PFSK-1 (cell line): ENCODE data around the gene H6PD. TPM values are rescaled to one million over a fixed set of nuclear protein-coding genes. Genes with fewer than 3 reads are reported as not detected.

ENCODE experiments used
- FOXP2 ChIP-seq: optimal IDR thresholded peaks from 2 replicates; pipeline ENCODE3; 2011; ENCODE audit warnings: borderline replicate concordance, control low read depth, inconsistent platforms; ENCODE audit not compliant: insufficient read depth; ENCODE audit errors: extremely low read length, extremely low read depth
- POLR2AphosphoS5 ChIP-seq: IDR thresholded peaks from 2 replicates; pipeline ENCODE4 v1.6.1; 2012; ENCODE audit warnings: low read depth, mild to moderate bottlenecking, control low read depth, low read length, moderate library complexity
- SIN3A ChIP-seq: IDR thresholded peaks from 2 replicates; pipeline ENCODE4 v1.6.1; 2012; ENCODE audit warnings: mild to moderate bottlenecking, low read length, moderate library complexity, borderline replicate concordance; ENCODE audit not compliant: insufficient read depth
- TAF1 ChIP-seq: IDR thresholded peaks from 2 replicates; pipeline ENCODE4 v1.6.1; 2012; ENCODE audit warnings: low read length, control low read depth, borderline replicate concordance; ENCODE audit not compliant: insufficient read depth
- polyA plus RNA-seq: library from polyadenylated mRNA; unstranded; fragments of >200 nt; gene quantifications from one replicate; pipeline ENCODE4 v1.2.1, GENCODE V29; 2012; ENCODE audit warnings: low read depth, missing spikeins; ENCODE audit not compliant: insufficient read length
- TF ChIP-seq, protein P1 (sequence below), 2 experiments: IDR thresholded peaks; 2 replicates each; pipeline versions ENCODE4 v1.6.1 to v1.8.0; 2011 to 2012; ENCODE audit warnings: low read depth in 2 of 2, low read length in 2 of 2, control low read depth in 1 of 2, inconsistent platforms in 1 of 2, mild to moderate bottlenecking in 1 of 2, moderate library complexity in 1 of 2; ENCODE audit not compliant: insufficient read depth in 1 of 2

The H6PD gene
- polyA plus RNA-seq: 7.8 TPM

DNA sequence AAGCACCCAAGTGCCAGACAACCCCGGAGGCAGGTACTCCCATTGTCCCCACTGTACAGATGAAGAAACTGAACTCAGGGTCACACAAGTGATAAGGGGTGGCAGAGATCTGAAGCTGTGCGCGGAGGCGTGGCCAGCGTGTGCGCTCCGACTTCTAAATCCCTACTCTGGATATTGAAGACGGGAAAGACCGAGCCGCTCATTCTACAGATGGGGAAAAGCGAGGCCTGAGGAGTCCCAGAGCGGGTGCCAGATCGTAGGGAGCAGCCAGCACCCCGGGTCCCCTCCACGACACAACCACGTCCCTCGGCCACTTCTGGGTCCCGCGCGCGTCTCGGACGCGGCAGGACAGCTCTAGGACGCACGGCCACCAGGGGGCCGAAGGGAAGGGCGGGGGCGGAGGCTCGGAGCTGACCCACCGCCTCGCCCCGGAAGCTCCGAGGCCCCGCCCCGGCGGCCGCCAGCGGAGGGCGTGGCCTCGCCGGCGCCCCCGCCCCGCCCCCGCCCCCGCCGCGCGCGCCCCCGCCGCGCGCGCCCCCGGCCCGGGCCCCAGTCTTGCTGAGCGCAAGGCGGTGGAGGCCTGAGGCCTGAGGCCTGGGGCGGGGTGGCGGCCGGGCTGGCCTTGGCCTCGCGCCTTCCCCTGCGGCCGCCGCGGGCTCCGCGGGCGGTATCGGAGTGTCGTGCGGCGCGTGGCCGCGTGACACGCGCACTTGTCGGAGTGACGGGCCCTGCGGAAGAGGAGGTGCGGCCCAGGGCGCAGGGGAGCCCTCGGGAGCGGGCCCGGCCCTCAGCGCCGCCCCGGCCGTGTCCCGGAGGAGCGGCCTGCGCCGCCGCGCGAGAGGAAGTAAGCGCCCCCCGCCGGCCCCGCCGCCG is at the start of gene H6PD:
H6PD (plus strand) TSS at position 552 of the 873 bp plus-strand sequence. CDS start 10,161 bp downstream, outside the sequence.
- TF ChIP-seq, protein P1, sequence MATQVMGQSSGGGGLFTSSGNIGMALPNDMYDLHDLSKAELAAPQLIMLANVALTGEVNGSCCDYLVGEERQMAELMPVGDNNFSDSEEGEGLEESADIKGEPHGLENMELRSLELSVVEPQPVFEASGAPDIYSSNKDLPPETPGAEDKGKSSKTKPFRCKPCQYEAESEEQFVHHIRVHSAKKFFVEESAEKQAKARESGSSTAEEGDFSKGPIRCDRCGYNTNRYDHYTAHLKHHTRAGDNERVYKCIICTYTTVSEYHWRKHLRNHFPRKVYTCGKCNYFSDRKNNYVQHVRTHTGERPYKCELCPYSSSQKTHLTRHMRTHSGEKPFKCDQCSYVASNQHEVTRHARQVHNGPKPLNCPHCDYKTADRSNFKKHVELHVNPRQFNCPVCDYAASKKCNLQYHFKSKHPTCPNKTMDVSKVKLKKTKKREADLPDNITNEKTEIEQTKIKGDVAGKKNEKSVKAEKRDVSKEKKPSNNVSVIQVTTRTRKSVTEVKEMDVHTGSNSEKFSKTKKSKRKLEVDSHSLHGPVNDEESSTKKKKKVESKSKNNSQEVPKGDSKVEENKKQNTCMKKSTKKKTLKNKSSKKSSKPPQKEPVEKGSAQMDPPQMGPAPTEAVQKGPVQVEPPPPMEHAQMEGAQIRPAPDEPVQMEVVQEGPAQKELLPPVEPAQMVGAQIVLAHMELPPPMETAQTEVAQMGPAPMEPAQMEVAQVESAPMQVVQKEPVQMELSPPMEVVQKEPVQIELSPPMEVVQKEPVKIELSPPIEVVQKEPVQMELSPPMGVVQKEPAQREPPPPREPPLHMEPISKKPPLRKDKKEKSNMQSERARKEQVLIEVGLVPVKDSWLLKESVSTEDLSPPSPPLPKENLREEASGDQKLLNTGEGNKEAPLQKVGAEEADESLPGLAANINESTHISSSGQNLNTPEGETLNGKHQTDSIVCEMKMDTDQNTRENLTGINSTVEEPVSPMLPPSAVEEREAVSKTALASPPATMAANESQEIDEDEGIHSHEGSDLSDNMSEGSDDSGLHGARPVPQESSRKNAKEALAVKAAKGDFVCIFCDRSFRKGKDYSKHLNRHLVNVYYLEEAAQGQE (IDR thresholded peaks at IDR 0.05; ENCODE audit: insufficient read depth in 1 of 2, low read depth in 2 of 2, low read length in 2 of 2): no peak
- TF ChIP-seq SIN3A (no peak), FOXP2 (peak; percentile 14), POLR2AphosphoS5 (peak; percentile 71), TAF1 (peak; percentile 78; the same call in 1 of the 2 replicates)

DNA sequence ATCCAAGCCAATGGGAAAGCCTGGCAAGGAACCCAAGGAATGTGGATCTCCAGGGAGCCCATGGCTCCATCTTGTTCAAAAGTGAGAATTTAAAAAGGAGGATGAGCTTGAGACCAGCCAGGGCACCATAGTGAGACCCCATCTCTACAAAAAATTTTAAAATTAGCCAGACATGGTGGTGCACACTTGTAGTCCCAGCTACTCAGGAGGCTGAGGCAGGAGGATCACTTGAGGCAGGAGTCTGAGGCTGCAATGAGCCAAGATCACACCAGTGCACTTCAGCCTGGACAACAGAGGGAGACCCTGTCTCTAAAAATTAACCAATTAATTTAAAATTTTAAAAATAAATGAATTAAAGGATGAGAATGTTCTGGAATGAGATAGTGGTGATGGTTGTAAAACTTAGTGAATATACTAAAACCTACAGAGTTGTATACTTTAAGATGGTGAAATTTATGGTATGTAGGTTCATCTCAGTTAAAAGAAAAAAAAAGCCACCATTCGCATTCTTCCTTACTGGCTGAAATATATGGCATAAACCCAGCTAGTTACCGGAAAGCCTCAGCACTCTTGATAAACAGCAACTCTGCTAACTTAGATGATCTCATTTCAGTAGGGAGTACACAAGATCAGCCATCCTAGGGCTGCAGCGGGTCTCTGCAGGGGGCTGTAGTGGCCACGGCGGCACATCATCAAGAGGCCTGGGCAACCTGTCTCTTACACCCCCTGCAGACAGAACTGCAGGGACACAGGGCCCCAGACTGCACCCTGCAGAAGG is 48.3 kb upstream of the H6PD start:
- TF ChIP-seq POLR2AphosphoS5 (no peak), FOXP2 (peak; percentile 16)

DNA sequence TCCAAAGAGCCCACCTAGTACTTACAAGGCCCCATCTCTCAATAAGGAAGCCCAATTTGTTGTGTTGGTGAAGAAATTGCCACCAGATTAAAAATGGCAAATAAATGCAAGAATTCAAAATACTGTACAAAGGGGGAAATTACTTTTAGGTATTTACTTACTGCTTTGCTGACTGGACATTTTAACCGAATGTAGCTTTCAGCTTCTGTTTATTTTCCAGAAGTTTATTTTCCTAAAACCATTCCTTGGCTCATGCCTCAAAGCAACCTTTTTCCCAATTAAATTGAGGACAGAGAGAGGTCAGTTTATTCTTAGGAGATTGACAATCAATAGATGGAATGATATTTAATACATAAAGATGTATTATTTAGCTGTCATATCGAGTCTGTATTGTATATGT is 47.6 kb upstream of the H6PD start:
- TF ChIP-seq SIN3A: no peak
- TF ChIP-seq, protein P1 (IDR thresholded peaks at IDR 0.05; ENCODE audit: insufficient read depth in 1 of 2, low read depth in 2 of 2, low read length in 2 of 2): no peak
- no peak for TF ChIP-seq FOXP2
- TF ChIP-seq TAF1: no peak
- no peak for TF ChIP-seq POLR2AphosphoS5

DNA sequence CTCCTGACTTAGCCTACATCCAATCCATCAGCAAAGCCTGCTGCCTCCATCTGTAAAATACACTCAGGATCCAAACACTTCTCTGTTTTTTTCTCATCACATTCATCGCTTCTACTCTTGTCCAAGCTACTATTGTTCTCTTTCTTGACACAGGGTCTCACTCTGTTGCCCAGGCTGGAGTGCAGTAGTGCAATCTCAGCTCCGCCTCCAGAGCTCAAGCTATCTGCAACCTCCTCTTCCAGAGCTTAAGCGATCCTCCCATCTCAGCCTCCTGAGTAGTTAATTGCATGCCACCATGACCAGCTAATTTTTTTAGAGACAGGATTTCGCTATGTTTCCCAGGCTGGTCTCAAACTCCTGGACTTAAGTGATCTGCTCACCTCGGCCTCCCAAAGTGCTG is 44.3 kb upstream of the H6PD start:
- TF ChIP-seq SIN3A (no peak), POLR2AphosphoS5 (no peak), TAF1 (no peak), FOXP2 (no peak)
- TF ChIP-seq, protein P1 (IDR thresholded peaks at IDR 0.05; ENCODE audit: insufficient read depth in 1 of 2, low read depth in 2 of 2, low read length in 2 of 2): no peak

- TF ChIP-seq, protein P1 (IDR thresholded peaks at IDR 0.05; ENCODE audit: insufficient read depth in 1 of 2, low read depth in 2 of 2, low read length in 2 of 2): no peak
- TF ChIP-seq SIN3A (no peak), TAF1 (no peak), FOXP2 (no peak), POLR2AphosphoS5 (no peak)
These were observed 43.3 kb upstream of the H6PD start for GRCh38 chr1:9191231-9191630.
